Mononuclear cell (primary cell): ENCODE results near the gene GNL3. TPM values are rescaled to one million over a fixed set of nuclear protein-coding genes. Genes with fewer than 3 reads are reported as not detected.

ENCODE experiments used
- H3K27me3 ChIP-seq: 2 replicates; pipeline ENCODE4 v1.6.0; 2011; ENCODE audit warnings: low read length, control low read depth; ENCODE audit not compliant: insufficient read depth
- H3K4me1 ChIP-seq: 2 replicates; pipeline ENCODE4 v1.5.1; 2011; ENCODE audit warnings: mild to moderate bottlenecking, low read length, control low read depth; ENCODE audit not compliant: insufficient read depth
- H3K4me3 ChIP-seq: 2 replicates; pipeline ENCODE4 v1.5.1; 2011; ENCODE audit warnings: mild to moderate bottlenecking, low read length, moderate library complexity
- H3K9me3 ChIP-seq: 2 replicates; pipeline ENCODE4 v1.5.1; 2011; ENCODE audit warnings: low read depth, mild to moderate bottlenecking, control low read depth, low read length
- total RNA-seq: library from RNA; depleted of rRNA; stranded (reverse); fragments of >200 nt; gene quantifications from one replicate; pipeline ENCODE4 v1.2.3, GENCODE V29; 2012

GNL3 gene
- total RNA-seq, 1 donor, result 110 TPM

GRCh38 chr3:52703341-52703740, 17.5 kb downstream of the GNL3 start:
- H3K4me3 ChIP-seq, result no peak overlapping the region
- no peaks in the 10 kb centered on the region for H3K27me3 ChIP-seq
- H3K9me3 ChIP-seq, result no peaks in the 10 kb centered on the region
- H3K4me1 ChIP-seq, result peaks cover 38% of the 10 kb centered on the region

GRCh38 chr3:52704611-52705437, 19.0 kb downstream of the GNL3 start:
- H3K4me3 ChIP-seq, result peak overlapping the region; percentile 95
- H3K4me1 ChIP-seq, result peaks cover 47% of the 10 kb centered on the region
- H3K9me3 ChIP-seq, result no peaks in the 10 kb centered on the region

GRCh38 chr3:52705438-52705687, 19.5 kb downstream of the GNL3 start:
- Histone ChIP-seq H3K27me3 (no peaks in the 10 kb centered on the region), H3K4me3 (peak overlapping the region; percentile 95), H3K4me1 (peaks cover 53% of the 10 kb centered on the region), H3K9me3 (no peaks in the 10 kb centered on the region)

More at GRCh38 chr3:52704611-52705437, 19.0 kb downstream of the GNL3 start:
- H3K27me3 ChIP-seq, result no peaks in the 10 kb centered on the region

GRCh38 chr3:52705688-52706686, 20.2 kb downstream of the GNL3 start, which contains the start of the genes GLT8D1 and SPCS1:
Gene GLT8D1, minus strand, starts transcription at chr3:52705791. Its CDS starts 5,331 bp downstream, at chr3:52700460.
Gene SPCS1, plus strand, starts transcription at chr3:52706106. Its CDS starts 141 bp downstream, at chr3:52706247.
- H3K27me3 ChIP-seq, result no peaks in the 10 kb centered on the region
- H3K4me3 ChIP-seq, result peak within 1 kb of the TSS; percentile 95
- no peaks in the 10 kb centered on the region for H3K9me3 ChIP-seq
- peaks cover 55% of the 10 kb centered on the region for H3K4me1 ChIP-seq

GRCh38 chr3:52707585-52707984, 21.8 kb downstream of the GNL3 start:
- Histone ChIP-seq H3K4me1 (peaks cover 55% of the 10 kb centered on the region), H3K4me3 (no peak overlapping the region), H3K27me3 (no peaks in the 10 kb centered on the region), H3K9me3 (no peaks in the 10 kb centered on the region)

DNA sequence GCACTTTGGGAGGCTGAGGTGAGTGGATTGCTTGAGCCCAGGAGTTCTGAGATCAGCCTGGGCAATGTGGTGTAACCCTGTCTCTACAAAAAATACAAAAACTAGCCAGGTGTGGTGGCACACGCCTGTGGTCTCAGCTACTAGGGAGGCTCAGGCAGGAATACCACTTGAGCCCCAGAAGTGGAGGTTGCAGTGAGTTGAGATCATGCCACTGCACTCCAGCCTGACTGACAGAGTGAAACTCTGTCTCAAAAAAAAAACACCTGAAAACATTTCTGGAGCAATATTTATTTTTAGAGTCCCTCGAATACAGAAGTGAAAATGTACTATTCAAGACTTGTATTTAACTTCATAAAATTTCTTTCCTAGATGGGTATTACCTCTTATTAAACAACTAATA, 24.7 kb downstream of the GNL3 start:
- no peaks in the 10 kb centered on the region for H3K27me3 ChIP-seq
- peaks cover 36% of the 10 kb centered on the region for H3K4me1 ChIP-seq
- no peak overlapping the region for H3K4me3 ChIP-seq
- no peaks in the 10 kb centered on the region for H3K9me3 ChIP-seq

DNA sequence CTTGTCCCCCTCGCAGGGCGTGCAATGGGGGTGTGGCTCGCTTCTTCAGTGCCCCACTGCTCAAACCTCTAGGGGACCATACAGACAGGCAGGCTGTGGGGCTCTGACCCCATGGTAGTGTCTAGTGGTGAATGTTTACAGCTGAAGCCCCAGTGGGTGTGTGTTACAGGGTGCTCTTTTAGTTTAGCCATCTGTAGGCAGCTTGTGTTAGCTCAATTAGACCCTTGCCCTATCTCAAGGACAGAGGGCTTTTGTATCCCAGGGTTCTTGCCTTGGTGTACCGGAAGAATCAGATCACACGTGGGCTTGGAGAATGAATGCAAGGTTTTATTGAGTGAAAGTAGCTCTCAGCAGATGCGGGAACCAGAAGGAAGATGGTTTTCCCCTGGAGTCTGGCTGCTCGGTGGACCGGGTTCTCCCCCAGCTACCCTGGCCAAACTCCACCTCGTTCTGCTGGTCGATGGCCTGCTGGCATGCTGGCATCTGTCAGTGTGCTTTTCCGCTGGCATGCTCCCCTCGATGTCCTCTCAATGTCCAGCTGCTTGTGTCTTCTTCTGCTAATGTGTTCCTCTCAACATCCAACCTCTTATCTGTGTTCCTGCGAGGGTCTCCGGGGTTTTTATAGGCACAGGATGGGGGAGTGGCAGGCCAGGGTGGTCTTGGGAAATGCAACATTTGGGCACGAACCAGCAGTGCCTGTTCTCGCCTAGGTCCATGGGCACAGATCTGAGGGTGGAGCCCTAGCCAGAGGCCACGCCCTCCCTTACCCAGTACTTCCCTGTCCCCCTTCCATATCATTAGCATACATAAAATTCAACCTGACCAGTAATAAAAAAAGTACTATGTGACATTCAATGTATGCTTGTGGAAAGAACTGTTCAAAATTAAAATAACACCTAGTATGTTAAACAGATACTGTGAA, 26.7 kb downstream of the GNL3 start:
- Histone ChIP-seq H3K9me3 (no peaks in the 10 kb centered on the region), H3K27me3 (no peaks in the 10 kb centered on the region), H3K4me3 (no peak overlapping the region), H3K4me1 (peaks cover 22% of the 10 kb centered on the region)

GRCh38 chr3:52714335-52715302, 28.8 kb downstream of the GNL3 start:
- Histone ChIP-seq H3K4me1 (peaks cover 10% of the 10 kb centered on the region), H3K27me3 (no peaks in the 10 kb centered on the region), H3K4me3 (no peak overlapping the region), H3K9me3 (no peaks in the 10 kb centered on the region)

DNA sequence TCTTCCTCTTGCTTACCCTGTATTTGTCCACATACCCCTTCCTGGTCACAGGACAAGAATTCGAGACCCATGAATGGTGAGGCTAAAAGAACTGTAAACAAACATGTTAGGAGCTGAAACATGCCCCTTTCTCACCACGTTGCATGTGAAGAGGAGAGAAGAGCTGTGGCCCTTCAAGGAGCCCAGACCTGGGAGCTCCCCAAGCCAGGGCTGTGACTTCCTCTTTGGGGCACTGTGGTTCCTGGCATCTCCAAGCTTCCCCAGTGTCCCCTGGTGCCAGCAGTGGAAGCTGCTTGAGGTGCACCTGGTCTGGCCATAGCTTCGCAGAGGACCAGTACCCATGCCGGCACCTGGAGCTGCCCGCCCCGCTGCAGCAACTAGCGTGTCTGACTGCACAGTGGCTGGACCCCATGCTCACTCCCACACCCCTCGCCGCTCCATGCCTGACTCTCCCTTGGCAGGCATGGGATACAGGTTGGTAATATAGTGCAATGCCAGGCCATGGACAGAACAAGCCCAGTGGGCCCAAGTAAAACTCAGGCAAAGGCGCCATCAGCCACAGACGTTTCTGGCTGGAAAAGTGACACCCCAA, 30.0 kb downstream of the GNL3 start:
- H3K4me3 ChIP-seq, result no peak overlapping the region
- no peaks in the 10 kb centered on the region for H3K27me3 ChIP-seq
- no peaks in the 10 kb centered on the region for H3K9me3 ChIP-seq
- peaks cover 12% of the 10 kb centered on the region for H3K4me1 ChIP-seq

DNA sequence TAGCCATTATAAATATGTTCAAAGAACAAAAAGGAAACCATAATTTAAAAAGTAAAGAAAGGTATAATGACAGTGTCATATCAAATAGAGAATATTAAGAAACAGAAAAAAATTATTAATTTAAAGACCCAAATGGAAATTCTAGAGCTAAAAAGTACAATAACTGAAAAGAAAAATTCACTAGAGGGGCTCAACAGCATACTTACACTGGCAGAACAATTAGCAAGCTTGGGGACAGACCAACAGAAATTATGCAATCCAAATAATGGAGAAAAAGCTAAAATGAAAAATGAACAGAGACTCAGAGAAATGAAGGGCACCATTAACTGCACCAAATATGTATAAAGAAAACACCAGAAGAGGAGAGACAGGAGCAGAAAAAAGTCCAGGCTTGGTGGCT, 33.8 kb downstream of the GNL3 start:
- H3K27me3 ChIP-seq, result no peaks in the 10 kb centered on the region
- peaks cover 34% of the 10 kb centered on the region for H3K4me1 ChIP-seq
- no peaks in the 10 kb centered on the region for H3K9me3 ChIP-seq
- no peak overlapping the region for H3K4me3 ChIP-seq

GRCh38 chr3:52721002-52721729, 35.3 kb downstream of the GNL3 start:
- H3K4me3 ChIP-seq, result no peak overlapping the region
- peaks cover 34% of the 10 kb centered on the region for H3K4me1 ChIP-seq
- no peaks in the 10 kb centered on the region for H3K27me3 ChIP-seq
- no peaks in the 10 kb centered on the region for H3K9me3 ChIP-seq

DNA sequence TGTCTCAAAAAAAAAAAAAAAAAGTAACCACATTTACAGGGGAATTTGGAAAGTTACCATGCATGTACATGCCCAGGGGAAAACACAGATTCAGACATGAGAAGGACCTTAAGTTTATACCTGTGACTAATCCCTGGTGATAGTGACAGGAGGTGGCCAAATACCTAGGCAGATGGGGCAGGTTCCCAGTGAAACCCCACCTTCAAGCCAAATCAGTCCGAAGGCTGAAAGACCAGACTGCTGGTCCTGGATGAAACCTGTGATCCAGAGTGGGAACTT, 35.8 kb downstream of the GNL3 start:
- Histone ChIP-seq H3K4me1 (peaks cover 34% of the 10 kb centered on the region), H3K9me3 (no peaks in the 10 kb centered on the region), H3K27me3 (no peaks in the 10 kb centered on the region), H3K4me3 (no peak overlapping the region)

DNA sequence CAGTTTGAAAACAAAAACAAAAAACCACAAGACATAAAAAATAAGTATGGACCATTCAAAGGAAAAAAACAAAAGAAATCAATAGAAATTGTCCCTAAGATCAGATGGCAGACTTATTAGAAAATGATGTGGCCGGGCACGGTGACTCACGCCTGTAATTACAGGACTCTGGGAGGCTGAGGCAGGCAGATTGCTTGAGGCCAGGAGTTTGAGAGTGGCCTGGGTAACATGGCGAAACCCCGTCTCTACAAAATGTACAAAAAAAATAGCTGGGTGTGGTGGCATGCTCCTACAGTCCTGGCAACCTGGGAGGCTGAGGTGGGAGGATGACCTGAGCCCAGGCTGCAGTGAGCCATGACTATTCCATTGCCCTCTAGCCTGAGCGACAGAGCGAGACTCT, 36.7 kb downstream of the GNL3 start:
- Histone ChIP-seq H3K4me1 (peaks cover 34% of the 10 kb centered on the region), H3K4me3 (no peak overlapping the region), H3K27me3 (no peaks in the 10 kb centered on the region), H3K9me3 (no peaks in the 10 kb centered on the region)
